Measurements from ENCODE around the gene SNX1. TPM values are rescaled to one million over a fixed set of nuclear protein-coding genes. Genes with fewer than 3 reads are reported as not detected.

SNX1 gene
- total and polyA plus RNA-seq, 9 donors, result 51.5 to 139 (median 125) TPM

GRCh38 chr15:64131547-64131946, 35.8 kb downstream of the SNX1 start:
- WGBS, 3 donors, result 94 to 95% (median 94%) methylated on average over 7 of the region's 7 CpGs
- H3K27ac ChIP-seq, result no peak overlapping the region
- peaks cover 4% of the 10 kb centered on the region for H3K4me1 ChIP-seq (ENCODE audit: insufficient read depth)
- H3K36me3 ChIP-seq, result no peaks in the 10 kb centered on the region
- no peaks in the 10 kb centered on the region for H3K27me3 ChIP-seq
- no peak overlapping the region for H3K4me3 ChIP-seq
- no peaks in the 10 kb centered on the region for H3K9me3 ChIP-seq
- intact Hi-C loops (cut with DNase I), result no loop called here
- DNase-seq, result no peak
- no peak for TF ChIP-seq CTCF (IDR thresholded peaks at IDR 0.05)
- TF ChIP-seq POLR2A (IDR thresholded peaks at IDR 0.05), result no peak
- no peak for TF ChIP-seq EP300 (IDR thresholded peaks at IDR 0.05)

- Histone ChIP-seq H3K9me3 (no peaks in the 10 kb centered on the region), H3K4me3 (no peak overlapping the region), H3K27ac (no peak overlapping the region), H3K36me3 (no peaks in the 10 kb centered on the region), H3K27me3 (no peaks in the 10 kb centered on the region), H3K4me1 (ENCODE audit: insufficient read depth) (peaks cover 4% of the 10 kb centered on the region)
- 88 to 94% (median 94%) methylated on average over 4 of the region's 4 CpGs for WGBS, 3 donors
- DNase-seq, result no peak
- intact Hi-C loops (cut with DNase I), result no loop called here
- TF ChIP-seq EP300 (IDR thresholded peaks at IDR 0.05) (no peak), CTCF (IDR thresholded peaks at IDR 0.05) (no peak), POLR2A (IDR thresholded peaks at IDR 0.05) (no peak)
These were observed 36.4 kb downstream of the SNX1 start for GRCh38 chr15:64132217-64132616.

GRCh38 chr15:64133623-64134344, 38.0 kb downstream of the SNX1 start:
- peaks cover 4% of the 10 kb centered on the region for H3K4me1 ChIP-seq (ENCODE audit: insufficient read depth)
- H3K4me3 ChIP-seq, result no peak overlapping the region
- H3K27me3 ChIP-seq, result no peaks in the 10 kb centered on the region
- DNase-seq, result no peak
- no peaks in the 10 kb centered on the region for H3K36me3 ChIP-seq
- no peak for TF ChIP-seq POLR2A (IDR thresholded peaks at IDR 0.05)
- no peak for TF ChIP-seq EP300 (IDR thresholded peaks at IDR 0.05)
- TF ChIP-seq CTCF (IDR thresholded peaks at IDR 0.05), result no peak
- H3K9me3 ChIP-seq, result no peaks in the 10 kb centered on the region
- intact Hi-C loops (cut with DNase I), result no loop called here
- WGBS, 3 donors, result 91 to 94% (median 92%) methylated on average over 10 of the region's 10 CpGs
- H3K27ac ChIP-seq, result peak overlapping the region in 1 of 2 donors; percentile 3

GRCh38 chr15:64134345-64134829, 38.6 kb downstream of the SNX1 start:
- 34 to 68% (median 37%) methylated on average over 8 to 9 of the region's 9 CpGs for WGBS, 3 donors

More at GRCh38 chr15:64134345-64134829, 38.6 kb downstream of the SNX1 start:
- TF ChIP-seq CTCF (IDR thresholded peaks at IDR 0.05) (no peak), EP300 (IDR thresholded peaks at IDR 0.05) (no peak), POLR2A (IDR thresholded peaks at IDR 0.05) (no peak)
- intact Hi-C loops (cut with DNase I), result no loop called here
- H3K4me3 ChIP-seq, result no peak overlapping the region
- H3K4me1 ChIP-seq (ENCODE audit: insufficient read depth), result peaks cover 4% of the 10 kb centered on the region
- no peaks in the 10 kb centered on the region for H3K9me3 ChIP-seq
- H3K36me3 ChIP-seq, result no peaks in the 10 kb centered on the region
- no peaks in the 10 kb centered on the region for H3K27me3 ChIP-seq
- H3K27ac ChIP-seq, result peak overlapping the region in 1 of 2 donors; percentile 3
- DNase-seq, result peak in 4 of 5 donors; percentile 45 to 66 (median 54)
